NCI-H82 treated with DMSO at 0.1 percent for 48 hours (cell line): ENCODE measurements around the gene KSR2.

ENCODE experiments used
- DNase-seq: peaks from one replicate; lab custom pipeline; 2025; ENCODE audit not compliant: unreplicated experiment; lab: John Stamatoyannopoulos, UW

Gene KSR2

DNA sequence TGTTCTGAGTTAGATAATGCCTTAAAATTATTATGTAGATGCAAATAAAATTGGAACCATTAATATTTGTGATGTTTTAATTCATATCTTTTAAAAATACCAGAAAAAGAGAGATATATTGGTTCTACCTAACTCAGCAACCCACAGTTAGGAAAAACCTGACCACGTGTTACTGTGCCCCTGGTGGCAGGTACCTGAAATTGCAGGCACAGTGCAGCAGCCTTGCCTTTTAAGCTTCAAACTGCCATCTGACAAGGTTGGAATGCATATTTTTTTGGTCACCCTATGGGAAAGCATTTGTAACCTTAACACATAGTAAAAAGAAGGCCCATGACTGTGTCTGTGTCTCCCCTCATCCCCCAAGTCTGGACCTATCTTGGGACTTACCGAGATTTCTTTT, 498.0 kb downstream of the KSR2 start:
- DNase-seq: no peak

DNA sequence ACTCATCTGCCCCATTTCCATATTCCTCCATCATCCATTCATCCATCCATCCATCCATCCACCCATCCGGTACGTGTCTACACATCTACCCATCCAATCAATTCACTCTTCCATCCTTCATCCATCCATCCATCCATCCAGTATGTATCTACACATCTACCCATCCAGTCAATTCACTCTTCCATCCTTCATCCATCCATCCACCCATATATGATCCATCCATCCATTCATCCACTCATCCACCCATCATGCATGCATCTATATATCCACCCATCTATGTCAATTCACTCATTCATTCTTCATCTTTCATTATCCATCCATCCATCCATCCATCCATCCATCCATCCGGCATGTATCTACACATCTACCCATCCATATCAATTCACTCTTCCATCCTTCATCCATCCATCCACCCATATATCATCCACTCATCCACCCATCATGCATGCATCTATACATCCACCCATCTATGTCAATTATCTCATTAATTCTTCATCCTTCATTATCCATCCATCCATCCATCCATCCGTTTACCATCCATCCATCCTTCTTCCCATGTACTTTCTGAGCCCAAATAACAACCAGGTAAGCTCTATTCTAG, 498.8 kb downstream of the KSR2 start:
- DNase-seq: no peak

DNA sequence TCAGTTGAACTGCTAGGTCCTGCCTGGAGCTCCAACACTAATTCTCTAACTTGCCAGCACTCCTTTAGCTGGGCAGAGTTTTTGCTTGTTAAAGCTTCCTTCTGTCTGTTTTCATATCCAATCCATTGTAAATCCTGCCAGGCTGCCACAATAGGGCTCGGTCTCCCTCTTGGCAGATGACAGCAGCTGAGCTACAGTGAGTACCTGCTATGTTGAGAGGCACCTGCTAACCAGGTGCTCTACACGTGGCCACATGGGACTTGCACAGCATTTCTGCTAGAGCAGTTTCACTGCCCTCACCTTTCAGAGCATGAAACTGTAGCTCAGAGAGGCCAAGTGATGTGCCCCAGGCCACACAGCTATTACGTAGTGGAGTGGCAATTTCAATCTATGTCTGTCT, 500.8 kb downstream of the KSR2 start:
- no peak for DNase-seq

DNA sequence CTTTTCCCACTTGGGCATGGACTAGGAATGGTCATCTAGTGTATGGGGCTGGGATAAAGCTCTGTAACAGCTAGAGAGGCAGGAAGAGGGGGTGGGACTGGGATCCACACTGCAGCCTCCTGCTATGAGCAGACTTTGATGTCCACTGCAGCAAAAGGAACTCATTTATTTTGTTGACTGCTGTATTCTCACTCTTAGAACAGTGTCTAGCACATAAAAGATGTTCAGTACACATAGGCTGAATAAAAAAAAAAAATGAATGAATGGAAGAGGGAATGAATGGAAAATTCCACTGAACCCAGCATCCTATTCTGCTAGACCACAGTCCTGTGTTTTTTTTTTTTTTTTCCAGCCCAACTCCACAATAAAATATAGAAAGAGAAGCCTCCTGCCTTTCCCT, 501.2 kb downstream of the KSR2 start:
- no peak for DNase-seq

DNA sequence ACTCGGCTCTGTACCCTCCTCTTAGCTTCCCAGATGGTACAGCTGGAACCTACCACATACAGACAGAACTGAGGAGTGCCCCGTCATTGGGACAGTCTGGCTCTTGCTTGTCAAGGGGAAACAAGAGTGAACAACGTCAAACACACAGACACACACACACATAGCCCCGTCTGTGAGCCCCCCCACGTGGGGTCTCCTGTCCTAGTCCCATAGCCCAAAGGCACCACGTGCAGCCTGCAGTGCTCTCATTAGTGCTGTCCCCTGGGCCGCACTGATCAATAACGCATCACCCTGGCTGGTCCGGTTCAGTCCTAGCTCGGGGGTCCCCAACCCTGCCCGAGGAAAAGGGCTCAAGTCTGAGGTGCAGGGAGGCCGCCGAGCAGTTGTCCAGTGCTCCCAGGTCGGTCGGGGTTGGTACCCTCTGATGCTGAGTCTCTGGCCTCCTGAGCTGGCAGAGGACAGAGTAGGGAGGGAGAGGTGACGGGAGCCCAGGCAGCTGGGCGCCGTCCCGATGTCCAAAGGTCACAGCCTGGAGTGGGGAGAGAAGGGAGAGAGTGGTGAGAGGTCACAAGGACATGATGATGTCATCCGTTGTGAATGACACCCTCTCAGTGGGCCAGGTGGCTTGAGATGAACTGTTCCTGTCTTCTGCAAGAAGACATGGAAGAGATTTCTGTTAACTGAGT, 502.0 kb downstream of the KSR2 start:
- DNase-seq: no peak

DNA sequence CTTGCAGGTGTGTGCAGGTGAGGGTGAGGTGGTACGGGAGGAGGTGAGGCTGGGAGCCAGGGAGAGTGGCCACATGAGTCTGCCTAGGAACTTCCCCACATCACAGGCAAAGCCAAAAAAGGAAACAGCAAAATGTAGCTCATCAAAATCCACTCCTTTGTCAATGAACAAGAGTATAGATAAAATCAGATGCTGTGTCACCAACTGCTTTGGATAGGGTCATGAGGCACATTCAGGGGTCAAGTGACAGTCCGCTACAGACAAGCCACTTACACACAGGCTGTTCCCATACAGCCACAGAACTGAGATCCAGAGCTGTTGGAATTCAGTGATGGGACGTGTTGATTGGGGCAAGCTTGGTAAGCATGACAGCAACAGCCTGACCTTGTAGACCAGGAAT, 507.1 kb downstream of the KSR2 start:
- no peak for DNase-seq

DNA sequence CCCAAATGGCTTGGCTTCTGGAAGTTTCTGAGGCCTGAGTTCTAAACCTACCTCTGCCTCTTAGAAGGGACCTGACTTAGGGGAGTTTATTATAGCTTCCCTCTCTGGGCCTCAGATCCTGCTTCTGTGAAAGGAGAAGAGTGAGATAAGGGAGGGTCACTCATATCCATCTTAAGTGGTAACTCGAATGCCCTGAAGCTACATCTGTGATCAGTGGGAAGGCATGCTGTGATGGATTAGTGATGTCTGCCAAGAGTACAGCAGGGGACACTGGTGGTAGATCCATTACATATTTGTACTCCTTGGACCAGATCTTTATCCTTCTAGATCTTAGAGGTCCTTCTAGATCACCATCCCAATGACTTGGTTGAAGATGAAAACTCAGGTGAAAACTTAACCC, 509.6 kb downstream of the KSR2 start:
- DNase-seq: no peak

DNA sequence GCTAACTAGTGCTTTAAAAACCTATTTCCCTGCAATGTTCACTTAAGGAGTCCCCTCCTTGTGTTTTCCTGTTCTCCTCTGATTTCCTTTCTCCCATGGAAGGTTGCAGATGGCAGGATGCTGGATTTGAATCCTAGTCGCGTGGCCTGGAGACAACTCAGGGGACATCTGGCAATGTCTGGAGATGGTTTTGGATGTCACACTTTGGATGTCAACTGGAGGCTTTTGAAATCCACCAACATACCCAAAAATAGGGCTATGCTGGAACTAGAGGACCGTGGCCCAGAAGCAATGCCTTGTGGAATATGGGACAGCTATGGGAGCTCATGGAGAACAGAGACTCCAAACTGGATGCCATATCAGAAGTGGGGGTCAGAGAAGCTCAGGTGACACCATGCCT, 511.6 kb downstream of the KSR2 start:
- DNase-seq: no peak

DNA sequence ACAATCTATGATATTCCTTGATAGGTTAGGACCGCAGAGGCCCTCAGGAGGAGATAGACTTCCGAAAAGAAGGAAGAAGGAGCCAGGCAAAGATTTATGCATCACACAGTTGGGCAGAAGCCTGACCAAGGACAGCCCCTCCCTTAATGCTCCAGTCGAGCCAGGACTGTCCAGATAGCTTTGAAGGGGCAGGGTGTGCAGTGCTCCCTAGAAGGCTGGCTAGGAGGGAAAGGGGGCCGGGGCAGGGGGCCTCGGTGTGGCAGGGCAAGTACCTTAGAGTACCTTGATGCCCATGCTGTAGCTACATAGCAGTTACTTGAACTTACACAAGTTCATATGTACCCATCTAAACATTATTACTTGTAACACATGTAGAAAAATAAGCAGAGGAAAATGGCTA, 512.7 kb downstream of the KSR2 start:
- no peak for DNase-seq

DNA sequence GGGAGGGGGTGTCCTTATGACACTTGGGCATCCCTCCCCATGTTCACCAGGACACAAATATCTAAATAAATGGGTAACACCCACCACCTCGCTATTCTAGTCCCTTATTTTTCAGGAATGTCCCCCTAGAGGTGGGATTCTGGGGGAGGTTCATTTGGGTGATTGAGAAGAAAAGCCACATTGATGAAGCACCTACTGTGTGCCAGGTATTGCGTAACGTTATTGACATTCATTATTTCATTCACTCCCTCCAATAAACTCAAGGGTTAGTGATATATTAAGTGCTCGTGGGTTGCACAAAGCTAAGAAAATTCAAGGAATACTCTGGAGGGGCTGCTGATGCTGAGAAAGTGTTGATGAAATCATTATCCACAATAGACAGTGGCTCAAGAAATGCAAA, 514.8 kb downstream of the KSR2 start:
- DNase-seq: no peak

DNA sequence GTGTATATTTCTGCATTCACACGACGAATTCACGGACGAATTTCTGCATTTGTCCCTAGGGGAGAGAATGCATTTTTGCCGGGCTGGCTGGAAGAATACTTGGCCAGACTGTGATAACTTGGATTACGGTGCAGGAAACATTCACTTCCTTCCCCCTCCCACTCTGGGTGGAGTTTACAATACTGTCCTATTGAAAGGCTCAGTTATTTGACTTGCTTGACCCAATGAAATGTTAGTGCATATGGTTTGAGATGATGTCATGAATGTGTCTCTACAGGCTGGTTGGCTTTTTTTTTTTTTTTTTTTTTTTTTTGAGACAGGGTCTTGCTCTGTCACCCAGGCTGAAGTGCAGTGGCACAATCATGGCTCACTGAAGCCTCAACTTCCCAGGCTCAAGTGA, 516.7 kb downstream of the KSR2 start:
- DNase-seq: no peak

DNA sequence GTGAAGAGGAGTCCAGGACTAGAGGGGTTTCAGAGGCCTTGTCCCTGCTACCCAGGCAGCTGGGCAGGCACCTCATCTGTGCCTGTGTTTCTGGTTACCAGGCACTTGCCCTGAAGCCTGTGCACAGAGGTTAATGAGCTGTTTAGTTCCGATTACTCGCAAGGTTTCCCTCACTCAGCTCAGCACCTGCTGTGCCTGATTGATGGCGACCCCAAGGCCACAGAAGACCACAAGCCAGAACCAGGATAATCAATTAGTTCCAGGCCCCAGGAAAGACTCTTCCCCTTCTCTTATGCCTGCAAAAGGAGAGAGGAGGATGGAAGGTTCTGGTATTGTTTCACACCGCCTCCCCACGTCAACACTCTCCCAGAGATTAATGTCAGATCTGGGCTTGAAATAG, 518.6 kb downstream of the KSR2 start:
- no peak for DNase-seq

DNA sequence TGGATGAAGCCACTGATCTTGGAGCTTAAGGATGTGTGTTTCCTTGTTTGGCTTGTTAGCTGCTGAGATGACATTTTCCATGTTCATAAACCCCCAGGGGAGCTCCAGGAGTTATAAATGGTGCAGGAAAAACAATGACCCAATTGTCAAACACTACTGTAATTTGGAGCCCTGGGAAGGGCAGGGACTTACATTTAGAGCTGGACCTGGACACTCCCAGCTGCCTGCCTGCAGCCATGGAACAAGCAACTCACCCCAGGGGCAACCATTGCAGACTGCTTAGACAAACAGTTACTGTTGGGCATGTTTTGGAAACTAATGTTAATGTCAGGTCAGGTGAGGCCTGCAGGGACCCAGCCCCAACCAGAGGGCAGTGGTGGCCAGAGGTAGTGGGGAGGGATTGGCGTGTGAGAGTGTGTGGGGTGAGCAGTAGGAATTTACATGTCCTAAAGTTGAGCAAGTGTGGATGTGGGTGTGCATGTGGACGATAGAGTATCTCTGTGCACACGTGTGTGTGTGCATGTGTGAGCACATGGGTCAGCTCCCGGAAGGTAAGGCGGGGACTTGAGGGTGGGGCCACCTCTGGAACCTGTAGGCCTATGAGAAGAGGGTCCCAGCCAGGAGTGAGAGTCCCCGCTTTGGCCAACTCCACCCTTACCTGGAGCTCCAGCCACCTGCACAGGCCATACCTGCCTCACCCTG, 521.0 kb downstream of the KSR2 start:
- DNase-seq: no peak

DNA sequence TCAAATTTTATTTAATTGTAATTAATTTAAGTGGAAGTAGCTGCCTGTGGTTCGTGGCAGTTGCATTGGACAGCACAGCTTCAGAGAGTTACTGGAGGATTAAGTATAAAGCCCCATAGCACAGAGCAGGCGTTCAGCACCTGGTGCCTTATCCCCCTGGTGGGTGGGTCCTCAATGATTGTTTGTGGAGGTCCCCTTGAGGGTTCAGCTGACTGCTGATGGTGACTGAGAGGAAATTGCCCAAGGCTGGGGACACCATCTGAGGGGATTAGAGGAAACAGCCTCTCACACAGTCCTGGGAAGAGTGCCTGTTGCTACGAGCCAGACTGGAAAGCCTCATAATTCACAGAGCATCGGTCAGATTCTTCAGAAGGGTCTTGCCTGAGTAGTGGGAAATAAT, 524.0 kb downstream of the KSR2 start:
- peak; percentile 35 for DNase-seq

DNA sequence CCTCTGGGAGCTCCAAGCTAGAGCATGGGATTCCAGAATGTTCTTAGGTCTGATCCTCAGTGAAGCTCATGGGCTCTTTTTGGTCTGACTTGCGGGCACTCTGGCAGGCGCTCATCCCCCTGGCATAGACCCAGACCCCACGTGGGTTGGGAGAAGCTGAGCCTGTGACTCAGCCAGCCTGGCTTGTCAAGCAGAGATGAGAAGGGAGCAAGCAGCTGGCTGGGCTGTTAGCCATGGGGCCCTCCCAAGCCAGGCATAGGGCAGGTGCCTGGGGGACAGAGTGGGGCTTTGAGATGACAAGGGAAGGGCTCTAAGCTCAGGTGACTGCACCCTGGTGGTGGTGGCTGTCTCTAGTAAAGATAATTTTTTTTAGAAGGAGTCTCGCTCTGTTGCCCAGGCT, 527.0 kb downstream of the KSR2 start:
- DNase-seq: no peak

DNA sequence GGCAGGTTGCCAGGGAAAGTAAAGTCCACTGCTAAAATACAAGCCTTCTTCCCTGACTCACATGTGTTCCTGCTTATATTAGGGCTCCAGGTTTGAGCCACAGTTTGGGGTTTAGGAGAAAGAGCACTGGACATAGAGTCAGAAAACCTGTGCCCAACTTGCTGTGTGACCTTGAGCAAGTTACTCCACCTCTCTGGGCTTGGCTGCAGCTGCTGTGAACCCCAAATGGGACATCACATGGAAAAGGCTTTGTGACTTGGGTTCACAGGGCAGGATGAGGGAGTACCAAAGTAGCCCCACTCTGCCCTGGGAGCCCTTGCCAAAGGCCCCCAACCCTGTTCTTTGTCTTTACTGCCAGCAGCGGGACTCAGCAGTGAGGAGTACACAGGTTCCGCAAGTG, 528.4 kb downstream of the KSR2 start:
- no peak for DNase-seq

DNA sequence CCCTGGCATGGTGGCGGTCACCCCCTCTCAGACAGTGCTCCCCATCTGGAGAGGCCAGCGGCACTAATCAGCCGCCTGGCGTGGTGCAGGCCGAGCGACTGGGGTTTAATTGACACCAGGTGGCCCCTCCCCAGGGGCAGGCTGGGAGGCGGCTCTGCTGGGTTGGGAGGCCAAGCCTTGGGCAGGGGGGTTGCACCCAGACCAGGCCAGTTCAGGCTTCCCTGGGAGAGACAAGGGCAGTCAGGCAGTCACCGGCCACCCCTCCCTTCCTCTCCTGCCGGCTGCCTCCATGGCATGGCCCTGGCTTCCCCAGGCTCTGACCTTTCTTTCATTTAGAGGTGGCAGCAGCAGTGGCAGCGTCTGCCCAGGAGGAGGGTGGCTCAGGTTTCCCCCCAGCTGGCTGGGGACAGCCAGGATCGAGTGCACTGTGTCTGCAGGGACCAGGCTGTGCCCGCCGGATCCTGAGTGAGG, 529.2 kb downstream of the KSR2 start:
- no peak for DNase-seq

DNA sequence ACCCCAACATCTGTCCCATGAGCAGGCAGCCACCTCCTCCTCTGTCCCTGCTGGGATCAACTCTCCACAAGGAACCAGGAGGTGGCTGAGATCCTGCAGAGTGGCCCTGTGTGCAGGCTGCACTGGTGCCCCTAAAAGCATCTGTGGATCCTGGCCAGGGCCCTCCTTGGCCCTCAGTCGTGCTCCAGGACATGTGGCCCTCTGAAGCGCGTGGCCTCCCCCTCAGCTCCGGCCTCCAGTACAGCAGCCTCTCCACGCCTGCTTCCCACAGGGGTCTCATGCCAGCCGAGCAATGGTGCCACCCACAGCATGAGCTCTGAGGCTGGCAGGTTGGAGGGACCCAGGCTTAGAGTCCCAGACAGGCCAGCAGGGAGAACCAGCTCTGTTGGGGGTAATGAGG, 530.0 kb downstream of the KSR2 start:
- DNase-seq: no peak

DNA sequence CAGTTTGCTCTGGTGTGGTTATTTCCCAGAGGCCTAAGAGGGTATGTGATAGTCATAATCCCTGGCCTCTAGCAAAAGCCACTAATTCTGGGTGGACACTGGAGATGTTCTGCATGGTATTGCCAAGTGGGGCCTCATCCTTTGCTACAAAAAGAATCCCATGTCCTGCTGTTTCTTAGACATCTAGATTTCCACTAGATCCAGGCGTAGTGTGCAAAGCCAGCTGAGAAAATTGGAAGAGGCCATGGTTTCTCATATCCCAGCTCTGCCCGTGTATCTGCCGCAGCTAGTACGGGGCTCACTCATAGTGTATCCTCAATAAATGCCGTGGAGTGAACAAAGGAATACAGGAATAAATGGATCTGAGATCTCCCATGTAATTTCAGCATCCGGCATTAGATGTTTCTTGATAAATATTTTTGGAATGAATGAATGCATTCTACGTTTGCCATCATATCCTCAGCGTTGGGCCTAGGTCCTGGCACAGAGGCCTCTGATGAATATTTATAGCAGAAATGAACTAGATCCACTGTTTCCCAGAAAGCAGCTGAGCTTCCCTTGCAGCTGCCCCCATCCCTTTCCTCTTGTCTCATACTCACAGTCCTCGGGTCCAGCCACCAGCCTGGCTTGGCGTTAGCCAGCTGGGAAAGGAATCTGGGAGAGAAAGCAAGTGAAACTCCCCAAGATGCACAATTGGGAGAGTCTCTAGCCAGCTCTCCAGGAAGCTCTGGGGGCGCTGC, 531.1 kb downstream of the KSR2 start:
- DNase-seq: no peak

DNA sequence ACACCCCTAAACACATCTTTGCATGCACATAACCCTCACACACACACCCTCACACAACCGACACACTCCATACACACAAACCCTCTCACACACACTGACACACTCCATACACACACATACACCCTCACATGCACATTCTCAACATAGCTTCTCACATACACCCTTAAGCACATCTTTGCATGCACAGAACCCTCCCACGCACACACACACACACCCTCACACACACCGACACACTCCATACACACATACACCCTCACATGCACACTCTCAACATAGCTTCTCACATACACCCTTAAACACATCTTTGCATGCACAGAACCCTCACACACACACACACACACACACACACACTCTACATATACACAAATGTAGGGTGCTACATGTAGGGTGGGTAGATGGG, 534.9 kb downstream of the KSR2 start:
- no peak for DNase-seq

DNA sequence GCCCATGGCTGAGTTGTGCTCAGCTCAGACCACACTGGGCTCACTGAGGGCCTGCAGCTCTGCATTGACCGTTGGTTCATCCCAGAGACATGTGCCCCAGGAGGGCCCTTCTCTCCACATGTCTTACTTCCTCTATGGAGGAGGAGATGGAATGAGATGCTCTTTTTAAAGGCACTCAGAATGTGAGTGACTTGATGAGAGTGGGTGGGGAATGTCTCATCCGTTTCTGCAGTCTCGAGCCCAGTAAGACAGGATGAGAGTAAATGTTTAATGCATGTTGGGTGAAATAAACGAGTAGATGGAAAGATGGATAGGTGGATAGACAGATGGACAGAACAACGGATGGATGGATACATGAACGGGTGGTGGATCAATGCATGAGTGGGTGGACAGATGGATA, 538.5 kb downstream of the KSR2 start:
- no peak for DNase-seq

DNA sequence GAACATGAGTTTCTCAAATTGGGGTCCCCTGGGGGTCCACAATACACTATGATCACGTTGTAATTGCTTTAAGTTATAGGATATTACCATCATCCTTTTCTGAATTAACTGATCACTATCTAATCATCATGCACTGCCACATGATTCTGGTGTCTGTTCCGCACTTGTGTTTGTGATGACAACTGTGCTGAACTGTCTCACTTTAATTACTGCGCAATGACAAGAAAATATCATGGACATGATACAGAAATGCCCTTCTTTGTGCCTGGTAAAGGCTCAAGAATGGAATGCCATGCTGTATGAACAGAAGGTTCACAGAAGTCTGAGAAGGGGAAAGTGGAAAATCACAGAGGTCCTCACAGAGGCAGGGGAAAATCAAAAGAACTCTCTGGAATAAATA, 541.6 kb downstream of the KSR2 start:
- no peak for DNase-seq
